Kidney epithelial cell (primary cell): ENCODE measurements around the gene CDC27. TPM values are rescaled to one million over a fixed set of nuclear protein-coding genes. Genes with fewer than 3 reads are reported as not detected.
"Not testable (repeated sequence)": the region's sequence is repeated elsewhere in the genome, so short reads cannot be mapped to it uniquely, and the experiment has no call there.

Experiments used
- DNase-seq: peaks from one replicate; pipeline ENCODE4 v3.0.0-alpha.2; 2010; ENCODE audit warnings: low read depth
- H3K27me3 ChIP-seq: 2 replicates; pipeline ENCODE4 v1.6.0; 2011; ENCODE audit warnings: low read length; ENCODE audit not compliant: control insufficient read depth, insufficient read depth
- H3K36me3 ChIP-seq: 2 replicates; pipeline ENCODE4 v1.5.1; 2011; ENCODE audit warnings: low read length; ENCODE audit not compliant: control insufficient read depth, insufficient read depth
- H3K4me3 ChIP-seq: 2 replicates; pipeline ENCODE4 v1.5.1; 2011; ENCODE audit warnings: low read depth, mild to moderate bottlenecking, control low read depth, low read length
- total RNA-seq: library from RNA; depleted of rRNA; stranded (reverse); fragments of >200 nt; gene quantifications from 2 replicates; pipeline ENCODE4 v1.2.3, GENCODE V29; 2015
- TF ChIP-seq, protein P1 (sequence below): IDR thresholded peaks from 2 replicates; pipeline ENCODE4 v1.5.1; 2011; ENCODE audit warnings: mild to moderate bottlenecking, moderate library complexity, low read length, control low read depth, inconsistent platforms; ENCODE audit not compliant: insufficient read depth, poor library complexity, severe bottlenecking

CDC27 gene
- total RNA-seq, 1 donor from 2014 or later: 62.7 TPM

DNA sequence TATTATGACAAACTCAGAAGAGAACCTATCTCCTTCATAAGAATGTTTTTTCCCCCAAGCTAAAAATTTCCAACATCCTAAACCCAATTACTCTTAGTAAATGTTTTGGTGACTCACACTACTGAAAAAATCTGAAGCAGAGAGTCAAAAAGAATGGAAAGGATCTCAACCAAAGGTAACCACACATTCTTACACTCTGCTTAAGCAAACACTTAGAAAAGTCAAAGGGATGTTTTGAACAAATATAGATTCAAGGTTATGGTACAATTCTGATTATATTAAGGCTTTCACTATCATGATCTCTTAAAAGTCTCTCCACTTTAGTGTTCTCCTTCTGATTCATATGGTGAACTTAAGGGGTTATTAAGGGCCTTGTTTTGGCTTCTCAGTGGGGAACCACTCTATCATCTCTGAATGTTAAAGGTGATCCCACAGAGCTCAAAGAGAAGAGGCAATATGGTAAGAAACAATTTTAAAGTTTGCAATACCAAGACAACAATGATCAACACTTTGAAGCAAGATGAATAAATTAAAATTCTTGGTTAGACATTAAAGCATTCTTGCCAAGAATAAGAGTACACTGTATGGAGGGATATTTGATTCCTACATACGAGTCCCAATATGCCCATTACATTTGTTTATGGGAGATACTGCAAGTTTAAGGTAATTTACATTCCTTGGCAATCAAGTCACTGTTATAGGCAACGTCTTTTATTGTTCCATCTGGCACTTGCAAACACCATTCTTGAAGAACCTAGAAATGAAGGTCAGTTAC lies 69.2 kb downstream of the CDC27 start:
- DNase-seq: peak; percentile 57
- Histone ChIP-seq H3K4me3 (no peak overlapping the region), H3K36me3 (peaks cover 1% of the 10 kb centered on the region), H3K27me3 (no peaks in the 10 kb centered on the region)
- TF ChIP-seq, protein P1, sequence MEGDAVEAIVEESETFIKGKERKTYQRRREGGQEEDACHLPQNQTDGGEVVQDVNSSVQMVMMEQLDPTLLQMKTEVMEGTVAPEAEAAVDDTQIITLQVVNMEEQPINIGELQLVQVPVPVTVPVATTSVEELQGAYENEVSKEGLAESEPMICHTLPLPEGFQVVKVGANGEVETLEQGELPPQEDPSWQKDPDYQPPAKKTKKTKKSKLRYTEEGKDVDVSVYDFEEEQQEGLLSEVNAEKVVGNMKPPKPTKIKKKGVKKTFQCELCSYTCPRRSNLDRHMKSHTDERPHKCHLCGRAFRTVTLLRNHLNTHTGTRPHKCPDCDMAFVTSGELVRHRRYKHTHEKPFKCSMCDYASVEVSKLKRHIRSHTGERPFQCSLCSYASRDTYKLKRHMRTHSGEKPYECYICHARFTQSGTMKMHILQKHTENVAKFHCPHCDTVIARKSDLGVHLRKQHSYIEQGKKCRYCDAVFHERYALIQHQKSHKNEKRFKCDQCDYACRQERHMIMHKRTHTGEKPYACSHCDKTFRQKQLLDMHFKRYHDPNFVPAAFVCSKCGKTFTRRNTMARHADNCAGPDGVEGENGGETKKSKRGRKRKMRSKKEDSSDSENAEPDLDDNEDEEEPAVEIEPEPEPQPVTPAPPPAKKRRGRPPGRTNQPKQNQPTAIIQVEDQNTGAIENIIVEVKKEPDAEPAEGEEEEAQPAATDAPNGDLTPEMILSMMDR: no peak

- TF ChIP-seq, protein P1: no peak
- H3K36me3 ChIP-seq: peaks cover 1% of the 10 kb centered on the region
- no peak for DNase-seq
- H3K27me3 ChIP-seq: no peaks in the 10 kb centered on the region
- H3K4me3 ChIP-seq: no peak overlapping the region
These were observed 71.7 kb downstream of the CDC27 start for GRCh38 chr17:47117386-47117785.

- H3K27me3 ChIP-seq: peaks cover 3% of the 10 kb centered on the region
- TF ChIP-seq, protein P1: no peak
- no peaks in the 10 kb centered on the region for H3K36me3 ChIP-seq
- H3K4me3 ChIP-seq: no peak overlapping the region
- DNase-seq: no peak
These were observed 83.0 kb downstream of the CDC27 start for GRCh38 chr17:47106130-47106529.

- not testable (repeated sequence) for DNase-seq, H3K4me3 ChIP-seq, H3K36me3 ChIP-seq, H3K27me3 ChIP-seq
These were observed 83.8 kb downstream of the CDC27 start for GRCh38 chr17:47105246-47105645.

GRCh38 chr17:47102914-47103313 lies 86.2 kb downstream of the CDC27 start:
- H3K27me3 ChIP-seq: peaks cover 3% of the 10 kb centered on the region
- H3K4me3 ChIP-seq: no peak overlapping the region
- no peaks in the 10 kb centered on the region for H3K36me3 ChIP-seq
- TF ChIP-seq, protein P1: no peak
- no peak for DNase-seq

GRCh38 chr17:47099987-47100711 lies 88.9 kb downstream of the CDC27 start:
- no peaks in the 10 kb centered on the region for H3K36me3 ChIP-seq
- TF ChIP-seq, protein P1: no peak

More at GRCh38 chr17:47099987-47100711, 88.9 kb downstream of the CDC27 start:
- H3K4me3 ChIP-seq: peak overlapping the region; percentile 94
- DNase-seq: peak; percentile 55
- no peaks in the 10 kb centered on the region for H3K27me3 ChIP-seq
